Lower leg skin (tissue), 3 donors: ENCODE data around the gene JARID2.

ENCODE experiments used
- CTCF ChIP-seq, 3 donors: fragments of 450-650 bp; IDR thresholded peaks; one replicate each; pipeline ENCODE4 v1.5.1; 2016; ENCODE audit warnings: antibody characterized with exemption in 3 of 3, mild to moderate bottlenecking in 3 of 3, moderate library complexity in 2 of 3
- POLR2A ChIP-seq, 2 donors: fragments of 450-650 bp; IDR thresholded peaks; one replicate each; pipeline ENCODE4 v1.6.1; 2016 to 2017; ENCODE audit warnings: antibody characterized with exemption in 2 of 2, mild to moderate bottlenecking in 1 of 2, moderate library complexity in 1 of 2

DNA sequence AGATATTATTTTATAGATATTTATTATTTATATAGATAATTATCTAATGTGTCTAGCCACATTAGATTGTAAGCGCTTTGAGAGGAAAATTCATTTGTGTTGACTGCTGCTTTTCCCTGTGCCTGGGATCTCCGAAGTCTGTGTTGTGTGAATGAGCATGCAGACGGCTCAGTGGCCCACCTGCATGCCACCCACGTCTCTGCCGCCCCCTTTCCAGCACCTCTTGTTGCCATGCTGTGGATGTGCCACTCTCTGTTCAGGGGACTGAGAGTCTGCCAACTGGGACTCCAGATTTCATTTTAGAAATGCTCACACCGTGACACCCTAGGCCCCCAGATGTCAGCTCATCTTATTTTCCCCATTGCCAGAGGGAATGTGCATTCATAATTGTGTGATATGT is 139.7 kb downstream of the JARID2 start:
- TF ChIP-seq CTCF (IDR thresholded peaks at IDR 0.05) (no peak), POLR2A (IDR thresholded peaks at IDR 0.05) (no peak)
